Measurements from ENCODE around the gene TALDO1.

GRCh38 chr11:742571-743201 lies 4.6 kb upstream of the TALDO1 start:
- TF ChIP-seq CTCF (IDR thresholded peaks at IDR 0.05) (no peak), EZH2 (IDR thresholded peaks at IDR 0.05) (no peak)
